Endodermal cell (in vitro differentiated cells): Measurements from ENCODE around the gene CACNA2D4. TPM values are rescaled to one million over a fixed set of nuclear protein-coding genes. Genes with fewer than 3 reads are reported as not detected.

Experiments used
- DNase-seq: peaks from one replicate; pipeline ENCODE4 v3.0.0-alpha.2; 2017
- H3K27ac ChIP-seq: 2 replicates; pipeline ENCODE4 v1.5.1; 2013; ENCODE audit warnings: mild to moderate bottlenecking, low read depth, low read length, moderate library complexity
- H3K27me3 ChIP-seq: 2 replicates; pipeline ENCODE4 v1.6.1; 2013; ENCODE audit warnings: mild to moderate bottlenecking, low read length, moderate library complexity; ENCODE audit not compliant: insufficient read depth, control insufficient read depth, poor library complexity, severe bottlenecking
- H3K36me3 ChIP-seq: 2 replicates; pipeline ENCODE4 v1.7.0; 2013; ENCODE audit warnings: mild to moderate bottlenecking, low read length, moderate library complexity; ENCODE audit not compliant: control insufficient read depth, insufficient read depth
- H3K4me1 ChIP-seq: one replicate; pipeline ENCODE4 v1.7.0; 2013; ENCODE audit warnings: low read length; ENCODE audit not compliant: control insufficient read depth, insufficient read depth
- H3K4me3 ChIP-seq: 2 replicates; pipeline ENCODE4 v1.5.1; 2013; ENCODE audit warnings: mild to moderate bottlenecking, low read length, moderate library complexity
- H3K9ac ChIP-seq: 2 replicates; pipeline ENCODE4 v1.6.1; 2013; ENCODE audit warnings: mild to moderate bottlenecking, low read length, moderate library complexity; ENCODE audit not compliant: poor library complexity, severe bottlenecking; ENCODE audit errors: extremely low read depth
- H3K9me3 ChIP-seq: 2 replicates; pipeline ENCODE4 v1.6.1; 2013; ENCODE audit warnings: mild to moderate bottlenecking, low read length, moderate library complexity; ENCODE audit not compliant: control insufficient read depth
- H3K27ac Mint-ChIP-seq: 2 replicates; pipeline ENCODE4 v1.8.0; 2020; ENCODE audit warnings: mixed read lengths
- H3K27me3 Mint-ChIP-seq: 2 replicates; pipeline ENCODE4 v1.8.0; 2021; ENCODE audit warnings: mild to moderate bottlenecking, mixed read lengths; ENCODE audit not compliant: insufficient read depth
- H3K36me3 Mint-ChIP-seq: 2 replicates; pipeline ENCODE4 v1.8.0; 2020; ENCODE audit warnings: low read depth, mixed read lengths
- H3K4me1 Mint-ChIP-seq: 2 replicates; pipeline ENCODE4 v1.8.0; 2020; ENCODE audit warnings: mixed read lengths
- H3K4me3 Mint-ChIP-seq: 2 replicates; pipeline ENCODE4 v1.8.0; 2020; ENCODE audit warnings: mild to moderate bottlenecking, moderate library complexity, mixed read lengths
- H3K9me3 Mint-ChIP-seq: 2 replicates; pipeline ENCODE4 v1.8.0; 2020; ENCODE audit warnings: mild to moderate bottlenecking, mixed read lengths
- WGBS, 2 experiments: methylation state at CpG; one replicate each; pipeline versions ENCODE4 v1.1.5 to v1.1.7; 2013; ENCODE audit warnings: missing lambda C conversion rate in 2 of 2, mixed read lengths in 1 of 2; ENCODE audit not compliant: insufficient coverage in 1 of 2, insufficient read length in 1 of 2; 5-methylcytosine and 5-hydroxymethylcytosine counted together
- total RNA-seq, 2 donors: library from RNA; stranded (reverse); fragmentation: NEBNext Ultra II Directional in 1 of 2; extraction: Animal tissue kit (Norgen Biotek cat#: 25700) in 1 of 2; gene quantifications; 2 replicates in 1 of 2; 3 replicates in 1 of 2; pipeline ENCODE4 v1.2.1, GENCODE V29; 2021
- TF ChIP-seq, protein P1 (sequence below): fragments of 200-600 bp; sonication (generic); conservative IDR thresholded peaks from 2 replicates; pipeline ENCODE4 v1.5.0; 2021; ENCODE audit warnings: antibody characterized with exemption, mild to moderate bottlenecking

CACNA2D4 gene
- total RNA-seq, 2 donors from 2014 or later, result 4.3 to 5.7 TPM

GRCh38 chr12:1807087-1807860 is 111.2 kb downstream of the CACNA2D4 start:
- Histone ChIP-seq H3K4me1 (no peaks in the 10 kb centered on the region), H3K9me3 (no peaks in the 10 kb centered on the region), H3K9ac (no peak overlapping the region), H3K4me3 (no peak overlapping the region), H3K27me3 (no peaks in the 10 kb centered on the region), H3K36me3 (no peaks in the 10 kb centered on the region), H3K27ac (no peak overlapping the region)
- Mint-ChIP-seq H3K4me3 (no peak overlapping the region), H3K4me1 (peaks cover 2% of the 10 kb centered on the region), H3K27ac (no peak overlapping the region), H3K27me3 (no peaks in the 10 kb centered on the region), H3K36me3 (no peaks in the 10 kb centered on the region), H3K9me3 (no peaks in the 10 kb centered on the region)
- 91 to 96% methylated on average over 11 to 15 of the region's 15 CpGs for WGBS, 2 experiments
- TF ChIP-seq, protein P1, sequence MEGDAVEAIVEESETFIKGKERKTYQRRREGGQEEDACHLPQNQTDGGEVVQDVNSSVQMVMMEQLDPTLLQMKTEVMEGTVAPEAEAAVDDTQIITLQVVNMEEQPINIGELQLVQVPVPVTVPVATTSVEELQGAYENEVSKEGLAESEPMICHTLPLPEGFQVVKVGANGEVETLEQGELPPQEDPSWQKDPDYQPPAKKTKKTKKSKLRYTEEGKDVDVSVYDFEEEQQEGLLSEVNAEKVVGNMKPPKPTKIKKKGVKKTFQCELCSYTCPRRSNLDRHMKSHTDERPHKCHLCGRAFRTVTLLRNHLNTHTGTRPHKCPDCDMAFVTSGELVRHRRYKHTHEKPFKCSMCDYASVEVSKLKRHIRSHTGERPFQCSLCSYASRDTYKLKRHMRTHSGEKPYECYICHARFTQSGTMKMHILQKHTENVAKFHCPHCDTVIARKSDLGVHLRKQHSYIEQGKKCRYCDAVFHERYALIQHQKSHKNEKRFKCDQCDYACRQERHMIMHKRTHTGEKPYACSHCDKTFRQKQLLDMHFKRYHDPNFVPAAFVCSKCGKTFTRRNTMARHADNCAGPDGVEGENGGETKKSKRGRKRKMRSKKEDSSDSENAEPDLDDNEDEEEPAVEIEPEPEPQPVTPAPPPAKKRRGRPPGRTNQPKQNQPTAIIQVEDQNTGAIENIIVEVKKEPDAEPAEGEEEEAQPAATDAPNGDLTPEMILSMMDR, result no peak
- DNase-seq, result no peak

GRCh38 chr12:1806301-1807086 is 112.0 kb downstream of the CACNA2D4 start:
- H3K36me3 Mint-ChIP-seq, result no peaks in the 10 kb centered on the region
- Histone ChIP-seq H3K4me1 (no peaks in the 10 kb centered on the region), H3K9ac (no peak overlapping the region), H3K9me3 (no peaks in the 10 kb centered on the region), H3K36me3 (no peaks in the 10 kb centered on the region), H3K27me3 (no peaks in the 10 kb centered on the region), H3K4me3 (no peak overlapping the region), H3K27ac (no peak overlapping the region)
- H3K9me3 Mint-ChIP-seq, result no peaks in the 10 kb centered on the region
- no peak overlapping the region for H3K27ac Mint-ChIP-seq
- DNase-seq, result no peak
- TF ChIP-seq, protein P1, result no peak
- 93 to 95% methylated on average over 5 to 7 of the region's 7 CpGs for WGBS, 2 experiments
- no peak overlapping the region for H3K4me3 Mint-ChIP-seq
- H3K4me1 Mint-ChIP-seq, result peaks cover 2% of the 10 kb centered on the region
- H3K27me3 Mint-ChIP-seq, result no peaks in the 10 kb centered on the region

GRCh38 chr12:1805441-1806081 is 112.9 kb downstream of the CACNA2D4 start:
- no peaks in the 10 kb centered on the region for H3K36me3 Mint-ChIP-seq
- no peak for DNase-seq
- 92 to 96% methylated on average over 16 of the region's 16 CpGs for WGBS, 2 experiments

More at GRCh38 chr12:1805441-1806081, 112.9 kb downstream of the CACNA2D4 start:
- H3K4me1 Mint-ChIP-seq, result peaks cover 4% of the 10 kb centered on the region
- no peak overlapping the region for H3K4me3 Mint-ChIP-seq
- Histone ChIP-seq H3K4me3 (no peak overlapping the region), H3K27ac (no peak overlapping the region), H3K36me3 (no peaks in the 10 kb centered on the region), H3K27me3 (no peaks in the 10 kb centered on the region), H3K9ac (no peak overlapping the region), H3K9me3 (no peaks in the 10 kb centered on the region), H3K4me1 (no peaks in the 10 kb centered on the region)
- no peaks in the 10 kb centered on the region for H3K9me3 Mint-ChIP-seq
- H3K27me3 Mint-ChIP-seq, result no peaks in the 10 kb centered on the region
- TF ChIP-seq, protein P1, result no peak
- H3K27ac Mint-ChIP-seq, result no peak overlapping the region
